Measurements from ENCODE around the gene ALPL.

ALPL gene

GRCh38 chr1:21531241-21531640 lies 22.0 kb downstream of the ALPL start:
- no peak for DNase-seq
- Histone ChIP-seq H3K9me3 (ENCODE audit: severe bottlenecking) (no peaks in the 10 kb centered on the region), H3K4me3 (ENCODE audit: low read depth, low read length) (no peak overlapping the region), H3K36me3 (no peaks in the 10 kb centered on the region), H3K27ac (no peak overlapping the region), H3K27me3 (ENCODE audit: insufficient read depth, low read depth, severe bottlenecking) (no peaks in the 10 kb centered on the region)
- TF ChIP-seq, protein P1, sequence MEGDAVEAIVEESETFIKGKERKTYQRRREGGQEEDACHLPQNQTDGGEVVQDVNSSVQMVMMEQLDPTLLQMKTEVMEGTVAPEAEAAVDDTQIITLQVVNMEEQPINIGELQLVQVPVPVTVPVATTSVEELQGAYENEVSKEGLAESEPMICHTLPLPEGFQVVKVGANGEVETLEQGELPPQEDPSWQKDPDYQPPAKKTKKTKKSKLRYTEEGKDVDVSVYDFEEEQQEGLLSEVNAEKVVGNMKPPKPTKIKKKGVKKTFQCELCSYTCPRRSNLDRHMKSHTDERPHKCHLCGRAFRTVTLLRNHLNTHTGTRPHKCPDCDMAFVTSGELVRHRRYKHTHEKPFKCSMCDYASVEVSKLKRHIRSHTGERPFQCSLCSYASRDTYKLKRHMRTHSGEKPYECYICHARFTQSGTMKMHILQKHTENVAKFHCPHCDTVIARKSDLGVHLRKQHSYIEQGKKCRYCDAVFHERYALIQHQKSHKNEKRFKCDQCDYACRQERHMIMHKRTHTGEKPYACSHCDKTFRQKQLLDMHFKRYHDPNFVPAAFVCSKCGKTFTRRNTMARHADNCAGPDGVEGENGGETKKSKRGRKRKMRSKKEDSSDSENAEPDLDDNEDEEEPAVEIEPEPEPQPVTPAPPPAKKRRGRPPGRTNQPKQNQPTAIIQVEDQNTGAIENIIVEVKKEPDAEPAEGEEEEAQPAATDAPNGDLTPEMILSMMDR (IDR thresholded peaks at IDR 0.05; ENCODE audit: low read depth, low read length), result no peak

DNA sequence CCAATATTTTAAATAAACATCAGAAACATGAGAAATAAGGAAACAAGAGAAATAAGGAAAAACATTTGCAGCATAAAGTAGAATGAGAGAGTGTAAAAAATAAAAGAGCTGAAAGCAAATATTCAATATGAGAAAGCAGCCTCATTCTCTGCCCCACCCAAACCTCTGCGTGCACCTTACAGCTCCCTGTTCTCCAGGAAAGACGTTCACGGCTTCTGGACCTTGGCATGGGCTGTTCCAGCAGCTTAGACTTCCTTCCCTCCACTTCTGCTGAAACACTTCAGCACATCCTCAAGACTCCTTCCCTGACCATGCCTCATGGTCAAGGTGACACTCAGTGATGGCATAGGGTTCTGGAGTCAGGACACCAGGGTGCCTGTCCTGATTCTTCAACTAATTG lies 23.3 kb downstream of the ALPL start:
- Histone ChIP-seq H3K36me3 (no peaks in the 10 kb centered on the region), H3K4me3 (ENCODE audit: low read depth, low read length) (no peak overlapping the region), H3K27ac (no peak overlapping the region), H3K27me3 (ENCODE audit: insufficient read depth, low read depth, severe bottlenecking) (no peaks in the 10 kb centered on the region), H3K9me3 (ENCODE audit: severe bottlenecking) (no peaks in the 10 kb centered on the region)
- TF ChIP-seq, protein P1 (IDR thresholded peaks at IDR 0.05; ENCODE audit: low read depth, low read length), result no peak
- DNase-seq, result no peak

DNA sequence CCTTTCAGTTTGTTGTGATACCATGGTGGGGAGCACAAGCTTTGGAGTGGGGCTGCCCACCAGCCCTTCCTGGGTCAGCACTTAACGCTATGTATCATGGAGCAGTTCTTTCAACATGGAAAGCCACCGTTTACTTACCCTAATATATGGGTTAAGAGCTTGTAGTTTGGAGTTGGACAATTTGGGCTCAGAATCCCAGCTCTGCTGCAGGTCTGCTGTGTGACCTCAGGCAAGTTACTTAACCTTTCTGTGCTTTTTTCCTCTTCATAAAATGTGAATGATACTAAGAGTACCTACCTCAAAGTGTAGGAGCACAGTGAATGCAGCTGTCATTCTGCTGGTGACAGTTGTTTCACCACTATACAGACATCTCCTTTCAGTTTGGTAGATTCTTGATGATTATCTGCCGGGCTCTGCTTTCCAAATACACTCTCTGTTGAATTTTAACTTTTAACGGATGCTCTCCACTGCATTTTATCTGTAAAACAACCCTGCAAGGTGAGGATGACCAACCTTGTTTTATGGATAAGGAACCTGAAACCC lies 23.8 kb downstream of the ALPL start:
- Histone ChIP-seq H3K36me3 (no peaks in the 10 kb centered on the region), H3K27ac (no peak overlapping the region), H3K9me3 (ENCODE audit: severe bottlenecking) (no peaks in the 10 kb centered on the region), H3K27me3 (ENCODE audit: insufficient read depth, low read depth, severe bottlenecking) (no peaks in the 10 kb centered on the region), H3K4me3 (ENCODE audit: low read depth, low read length) (no peak overlapping the region)
- TF ChIP-seq, protein P1 (IDR thresholded peaks at IDR 0.05; ENCODE audit: low read depth, low read length), result no peak
- no peak for DNase-seq

DNA sequence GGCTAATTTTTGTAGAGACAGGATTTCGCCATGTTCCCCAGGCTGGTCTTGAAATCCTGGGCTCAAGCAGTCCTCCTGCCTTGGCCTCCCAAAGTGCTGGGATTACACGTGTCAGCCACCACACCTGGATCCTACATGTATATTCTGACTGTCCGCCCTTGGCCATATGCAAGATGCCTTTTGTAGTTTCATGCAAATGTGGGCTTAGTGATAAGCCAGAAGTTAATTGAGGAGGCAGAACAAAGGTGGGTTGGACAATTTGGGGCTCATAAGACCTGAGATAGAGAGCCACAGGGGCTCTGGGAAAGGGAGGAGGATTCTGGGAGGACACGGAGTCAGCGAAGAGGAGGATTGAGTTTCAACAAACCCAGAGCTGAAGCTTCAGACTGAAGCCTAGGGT lies 24.9 kb downstream of the ALPL start:
- Histone ChIP-seq H3K4me3 (ENCODE audit: low read depth, low read length) (no peak overlapping the region), H3K27ac (no peak overlapping the region), H3K9me3 (ENCODE audit: severe bottlenecking) (no peaks in the 10 kb centered on the region), H3K27me3 (ENCODE audit: insufficient read depth, low read depth, severe bottlenecking) (no peaks in the 10 kb centered on the region), H3K36me3 (no peaks in the 10 kb centered on the region)
- TF ChIP-seq, protein P1 (IDR thresholded peaks at IDR 0.05; ENCODE audit: low read depth, low read length), result no peak
- DNase-seq, result no peak

DNA sequence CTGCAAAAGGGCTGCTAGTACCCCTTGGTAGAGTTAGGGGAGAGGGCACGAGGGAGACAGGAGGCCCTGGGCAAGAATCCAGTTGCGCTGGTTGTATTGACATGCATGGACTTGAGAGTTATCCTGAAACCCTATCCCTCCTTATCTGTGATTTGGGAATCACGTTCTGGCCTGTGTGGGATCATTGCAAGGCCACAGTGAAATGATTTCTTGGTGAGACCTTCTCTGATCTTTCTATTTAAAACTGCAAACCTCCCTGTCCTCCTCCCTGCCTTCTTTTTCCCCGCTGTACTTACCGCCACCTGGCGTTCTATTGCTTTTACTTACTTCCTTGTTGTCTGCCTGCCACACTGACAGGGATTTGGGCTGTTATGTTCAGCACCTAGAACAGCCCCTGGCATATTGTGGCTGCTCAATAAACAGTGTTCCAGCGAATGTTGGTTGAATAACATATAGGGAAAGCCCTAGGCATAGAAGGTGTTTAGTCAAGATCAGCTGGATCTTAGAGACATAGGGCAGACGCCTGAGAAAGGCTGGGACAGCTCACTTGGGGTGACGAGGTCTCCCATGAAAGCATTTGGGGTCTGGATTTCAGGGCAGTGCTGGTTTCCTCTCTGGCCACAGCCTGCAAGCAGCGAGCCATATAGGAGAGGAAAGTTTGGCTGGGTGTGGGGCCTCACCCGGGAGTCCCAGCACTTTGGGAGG lies 25.6 kb downstream of the ALPL start:
- TF ChIP-seq, protein P1 (IDR thresholded peaks at IDR 0.05; ENCODE audit: low read depth, low read length), result peak; percentile 57
- Histone ChIP-seq H3K27me3 (ENCODE audit: insufficient read depth, low read depth, severe bottlenecking) (no peaks in the 10 kb centered on the region), H3K9me3 (ENCODE audit: severe bottlenecking) (no peaks in the 10 kb centered on the region), H3K36me3 (no peaks in the 10 kb centered on the region), H3K4me3 (ENCODE audit: low read depth, low read length) (no peak overlapping the region), H3K27ac (no peak overlapping the region)
- DNase-seq, result peak; percentile 61

DNA sequence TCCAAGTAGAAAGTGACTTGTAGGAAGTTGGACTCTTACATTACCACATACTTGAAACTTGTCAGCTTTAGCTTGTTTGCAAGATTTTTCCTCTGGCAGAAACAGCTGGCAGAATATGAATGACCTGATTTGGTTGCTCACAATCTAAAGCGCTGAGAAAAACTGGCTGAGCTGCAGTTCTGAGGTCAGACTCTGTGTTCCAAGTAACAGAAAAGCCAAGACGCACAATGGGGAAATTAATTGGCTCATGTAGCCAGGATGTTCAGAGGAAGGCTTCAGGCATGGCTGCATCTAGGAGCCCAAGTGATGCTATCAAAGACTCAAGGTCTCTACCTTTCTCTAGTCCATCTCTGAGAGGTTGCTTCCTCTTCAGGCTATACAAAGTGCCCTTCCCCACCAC lies 27.0 kb downstream of the ALPL start:
- no peaks in the 10 kb centered on the region for H3K27me3 ChIP-seq (ENCODE audit: insufficient read depth, low read depth, severe bottlenecking)
- H3K4me3 ChIP-seq (ENCODE audit: low read depth, low read length), result no peak overlapping the region
- DNase-seq, result no peak
- H3K36me3 ChIP-seq, result no peaks in the 10 kb centered on the region
- H3K9me3 ChIP-seq (ENCODE audit: severe bottlenecking), result no peaks in the 10 kb centered on the region
- TF ChIP-seq, protein P1 (IDR thresholded peaks at IDR 0.05; ENCODE audit: low read depth, low read length), result no peak
- H3K27ac ChIP-seq, result no peak overlapping the region
